A549 (cell line): ENCODE results near the gene DCAKD.
A peak's percentile ranks its signal among the peaks of the same experiment; 100 is the strongest.

ENCODE experiments used
- BHLHE40 ChIP-seq: IDR thresholded peaks from 2 replicates; pipeline ENCODE4 v1.6.1; 2012; ENCODE audit warnings: low read depth, low read length, inconsistent platforms
- HOXA7 ChIP-seq: fragments of 250-450 bp; sonication (Bioruptor Pico); IDR thresholded peaks from 2 replicates; pipeline ENCODE4 v1.5.0; 2020; ENCODE audit warnings: mild to moderate bottlenecking, moderate library complexity
- JUN ChIP-seq, 2 experiments: fragments of >200 bp; sonication (Bioruptor Twin); formaldehyde crosslinking; IDR thresholded peaks; 2 replicates in 1 of 2; 3 replicates in 1 of 2; pipeline ENCODE4 v1.6.1; 2016 to 2017
- JUNB ChIP-seq: fragments of >200 bp; sonication (Bioruptor Twin); formaldehyde crosslinking; IDR thresholded peaks from 2 replicates; pipeline ENCODE4 v1.6.1; 2016
- MYC ChIP-seq: IDR thresholded peaks from 2 replicates; pipeline ENCODE4 v1.6.1; 2012; ENCODE audit warnings: mild to moderate bottlenecking, inconsistent platforms, low read length, improper control_type of control experiment, borderline replicate concordance
- POLR2A ChIP-seq: IDR thresholded peaks from 2 replicates; pipeline ENCODE4 v1.6.1; 2012; ENCODE audit warnings: mild to moderate bottlenecking, low read length
- RAD21 ChIP-seq, 2 experiments: fragments of >200 bp in 1 of 2; sonication (Bioruptor Twin) in 1 of 2; formaldehyde crosslinking in 1 of 2; IDR thresholded peaks in 1 of 2; conservative IDR thresholded peaks in 1 of 2; 2 replicates in 1 of 2; 3 replicates in 1 of 2; pipeline ENCODE4 v1.6.1; 2012 to 2018; ENCODE audit warnings: inconsistent platforms in 1 of 2
- SREBF2 ChIP-seq: fragments of 450-650 bp; IDR thresholded peaks from 2 replicates; pipeline ENCODE4 v1.6.1; 2014; ENCODE audit warnings: mild to moderate bottlenecking, moderate library complexity
- ZFP36 ChIP-seq: fragments of 450-650 bp; IDR thresholded peaks from 2 replicates; pipeline ENCODE4 v1.6.1; 2014; ENCODE audit warnings: borderline replicate concordance; ENCODE audit not compliant: partially characterized antibody
- TF ChIP-seq, protein P1 (sequence below): fragments of >200 bp; sonication (Bioruptor Twin); formaldehyde crosslinking; IDR thresholded peaks from 3 replicates; pipeline ENCODE4 v1.5.1; 2016

DNA sequence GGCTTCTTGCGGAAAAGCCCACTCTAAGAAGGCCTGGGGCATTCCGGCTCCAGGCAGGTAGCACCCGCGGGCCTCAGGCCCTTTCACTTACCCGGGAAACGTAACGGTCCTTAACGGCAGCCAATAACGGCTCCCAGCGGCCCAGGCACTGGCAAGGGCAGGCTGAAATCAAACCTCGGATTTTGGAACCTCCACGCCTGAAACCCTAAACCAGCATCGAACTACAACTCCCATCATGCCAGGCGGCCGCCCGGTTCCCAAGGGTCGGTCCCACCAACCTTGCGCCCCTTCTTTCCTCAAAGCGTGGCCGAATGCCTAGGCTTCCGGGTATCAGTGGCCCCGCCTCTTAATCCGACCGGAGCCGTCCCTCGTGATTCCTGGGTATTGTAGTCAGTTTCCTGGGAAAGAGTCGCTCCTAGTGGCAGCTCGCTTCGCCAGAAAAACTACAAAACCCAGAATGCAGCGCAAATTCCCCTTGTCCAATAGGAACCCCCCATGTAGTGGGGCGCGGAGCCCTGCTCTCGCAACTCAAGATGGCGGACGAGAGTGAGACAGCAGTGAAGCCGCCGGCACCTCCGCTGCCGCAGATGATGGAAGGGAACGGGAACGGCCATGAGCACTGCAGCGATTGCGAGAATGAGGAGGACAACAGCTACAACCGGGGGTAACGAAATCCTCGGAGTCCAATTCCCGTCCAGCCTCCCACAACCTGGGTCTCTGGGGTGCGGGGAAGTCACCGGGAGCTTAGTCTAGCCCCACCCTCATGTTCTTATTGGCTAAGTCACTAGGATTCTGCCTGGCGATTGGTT is 9.6 kb upstream of the DCAKD start, which contains the start of gene NMT1:
- TF ChIP-seq SREBF2 (no peak), JUNB (no peak), MYC (peak; percentile 91), ZFP36 (no peak), RAD21 (conservative IDR thresholded peaks at IDR 0.05 in 1 of 2, IDR thresholded peaks at IDR 0.05 in 1 of 2) (no peak), HOXA7 (CRISPR knock-in tag) (no peak), POLR2A (peak; percentile 91), BHLHE40 (no peak), JUN (IDR thresholded peaks at IDR 0.05) (peak; percentile 88 to 98)
- TF ChIP-seq, protein P1, sequence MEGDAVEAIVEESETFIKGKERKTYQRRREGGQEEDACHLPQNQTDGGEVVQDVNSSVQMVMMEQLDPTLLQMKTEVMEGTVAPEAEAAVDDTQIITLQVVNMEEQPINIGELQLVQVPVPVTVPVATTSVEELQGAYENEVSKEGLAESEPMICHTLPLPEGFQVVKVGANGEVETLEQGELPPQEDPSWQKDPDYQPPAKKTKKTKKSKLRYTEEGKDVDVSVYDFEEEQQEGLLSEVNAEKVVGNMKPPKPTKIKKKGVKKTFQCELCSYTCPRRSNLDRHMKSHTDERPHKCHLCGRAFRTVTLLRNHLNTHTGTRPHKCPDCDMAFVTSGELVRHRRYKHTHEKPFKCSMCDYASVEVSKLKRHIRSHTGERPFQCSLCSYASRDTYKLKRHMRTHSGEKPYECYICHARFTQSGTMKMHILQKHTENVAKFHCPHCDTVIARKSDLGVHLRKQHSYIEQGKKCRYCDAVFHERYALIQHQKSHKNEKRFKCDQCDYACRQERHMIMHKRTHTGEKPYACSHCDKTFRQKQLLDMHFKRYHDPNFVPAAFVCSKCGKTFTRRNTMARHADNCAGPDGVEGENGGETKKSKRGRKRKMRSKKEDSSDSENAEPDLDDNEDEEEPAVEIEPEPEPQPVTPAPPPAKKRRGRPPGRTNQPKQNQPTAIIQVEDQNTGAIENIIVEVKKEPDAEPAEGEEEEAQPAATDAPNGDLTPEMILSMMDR, result no peak
